Measurements from ENCODE around the gene ABCG1.

Gene ABCG1

DNA sequence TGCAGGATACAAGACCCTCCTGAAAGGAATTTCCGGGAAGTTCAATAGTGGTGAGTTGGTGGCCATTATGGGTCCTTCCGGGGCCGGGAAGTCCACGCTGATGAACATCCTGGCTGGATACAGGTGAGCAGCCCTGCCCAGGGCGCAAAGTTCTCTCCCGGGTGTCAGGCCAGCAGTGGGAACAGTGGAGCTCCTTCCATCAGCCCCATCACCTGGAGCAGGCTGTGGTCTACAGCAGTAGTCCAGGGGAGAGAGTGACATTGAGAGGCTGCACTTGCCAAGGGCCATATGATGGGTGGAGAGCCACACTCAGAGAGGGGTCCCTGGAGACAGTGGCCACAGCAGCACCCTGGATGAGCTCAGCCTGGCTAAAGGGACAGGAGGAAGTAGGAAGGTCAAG, 52.1 kb downstream of the ABCG1 start:
- no peak for DNase-seq (ENCODE audit: low spot score)

DNA sequence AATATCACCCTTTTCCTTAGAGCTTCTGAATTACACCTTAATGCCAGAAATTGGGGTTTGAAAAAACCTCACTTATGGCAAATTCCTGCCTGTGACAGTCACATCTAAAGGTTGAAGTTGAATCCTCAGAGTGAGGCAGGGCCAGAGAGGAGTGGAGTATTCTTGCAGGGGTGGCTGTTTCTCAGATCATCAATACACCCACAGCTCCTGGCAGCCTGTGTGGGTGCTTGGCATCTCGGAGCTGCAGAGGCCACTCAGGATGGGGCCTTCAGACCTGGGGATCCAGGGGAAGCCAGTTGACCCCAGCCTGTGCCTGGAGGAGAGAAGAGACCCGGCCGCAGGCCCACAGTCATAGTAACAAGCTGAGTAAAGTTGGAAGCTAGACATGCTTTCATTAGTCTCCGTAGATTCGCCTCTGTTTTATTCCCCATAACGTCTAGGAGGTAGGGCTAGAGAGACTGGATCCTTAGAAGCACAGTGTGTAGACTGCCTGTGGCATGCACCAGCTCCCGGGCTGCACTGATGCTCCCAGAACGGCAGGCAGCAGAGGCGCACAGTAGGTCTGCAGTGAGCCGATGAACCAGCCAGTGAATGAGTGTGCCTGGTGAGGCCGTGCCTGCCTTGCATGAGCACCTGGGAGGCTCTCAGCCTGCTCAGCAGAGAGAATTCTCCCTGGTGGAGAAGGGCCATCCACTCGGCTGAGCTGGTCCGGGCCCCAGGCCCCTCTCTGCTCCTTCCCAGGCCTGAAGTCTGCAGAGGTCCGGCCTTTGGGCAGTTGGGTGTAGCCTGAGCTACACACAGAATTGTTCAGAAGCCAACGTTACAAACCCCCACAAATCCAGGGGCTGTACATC, 53.4 kb downstream of the ABCG1 start:
- DNase-seq (ENCODE audit: low spot score) = no peak

GRCh38 chr21:42272984-42273600, 54.2 kb downstream of the ABCG1 start:
- DNase-seq (ENCODE audit: low spot score) = no peak

DNA sequence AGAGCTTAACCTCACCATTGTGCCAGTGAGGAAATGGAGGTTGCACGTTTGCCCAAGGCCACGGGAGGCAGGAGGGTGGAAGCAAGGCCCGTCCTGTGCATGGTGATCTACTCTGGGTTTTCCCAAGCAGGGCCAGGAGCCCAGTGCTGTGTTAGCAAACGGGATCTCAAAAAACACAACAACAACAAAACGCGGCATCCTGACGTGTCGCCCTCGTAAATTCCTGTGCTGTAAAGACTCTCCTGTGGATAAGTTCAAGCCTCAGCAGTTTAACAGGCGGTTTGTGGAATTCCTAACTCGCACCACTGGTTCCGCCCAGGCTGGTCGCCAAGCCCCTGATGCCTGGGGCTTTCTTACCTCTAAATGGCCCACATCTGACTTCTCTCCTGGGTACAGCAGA, 57.1 kb downstream of the ABCG1 start:
- no peak for DNase-seq (ENCODE audit: low spot score)

- DNase-seq (ENCODE audit: low spot score) = no peak
These were observed 57.7 kb downstream of the ABCG1 start for GRCh38 chr21:42276526-42277154.

DNA sequence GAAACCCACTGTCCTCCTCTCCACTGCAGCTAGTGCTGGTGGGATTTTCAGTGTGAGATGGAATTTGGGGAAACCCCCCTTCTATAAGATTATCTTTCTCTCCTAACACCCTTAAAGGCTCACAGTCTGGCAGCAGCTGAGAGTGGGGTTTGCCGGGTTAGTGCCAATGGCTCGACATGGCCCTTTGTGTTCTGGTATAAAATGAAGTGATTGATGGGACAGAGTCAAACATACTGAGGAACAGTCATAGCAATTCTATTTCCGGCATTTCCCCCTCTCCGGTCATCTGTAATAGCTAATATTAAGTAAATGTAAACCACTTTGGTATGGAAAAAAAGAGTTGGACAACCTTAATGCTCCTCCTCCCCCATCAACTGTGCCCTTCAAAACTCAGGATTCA, 58.7 kb downstream of the ABCG1 start:
- DNase-seq (ENCODE audit: low spot score) = no peak

- DNase-seq (ENCODE audit: low spot score) = no peak
These were observed 59.7 kb downstream of the ABCG1 start for GRCh38 chr21:42278451-42279149.

DNA sequence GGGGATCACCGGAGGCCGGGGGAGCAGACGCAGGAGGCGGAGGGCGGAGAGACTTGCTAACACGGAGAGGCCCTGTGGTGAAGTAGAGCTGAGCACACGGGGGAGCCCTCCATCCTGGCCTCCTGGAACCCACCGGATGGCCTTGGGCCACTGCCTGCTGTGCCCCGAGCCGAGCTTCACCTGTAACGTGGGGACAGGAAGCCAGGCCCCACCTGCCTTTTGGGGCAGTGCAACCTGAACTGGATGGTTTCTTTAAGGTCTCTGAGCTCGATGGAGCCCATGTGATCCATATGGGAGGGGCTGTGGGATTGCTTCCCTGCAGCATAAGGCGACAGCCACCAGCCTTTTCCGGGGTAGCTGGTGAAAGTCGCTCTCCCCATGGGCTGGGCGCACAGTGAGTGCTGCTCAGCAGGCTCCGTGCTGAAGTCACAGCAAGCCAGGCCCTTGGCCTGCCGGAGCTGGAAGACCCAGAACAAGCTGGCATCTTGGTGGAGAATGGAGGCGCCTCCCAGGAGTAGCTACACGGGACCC, 60.5 kb downstream of the ABCG1 start:
- no peak for DNase-seq (ENCODE audit: low spot score)

DNA sequence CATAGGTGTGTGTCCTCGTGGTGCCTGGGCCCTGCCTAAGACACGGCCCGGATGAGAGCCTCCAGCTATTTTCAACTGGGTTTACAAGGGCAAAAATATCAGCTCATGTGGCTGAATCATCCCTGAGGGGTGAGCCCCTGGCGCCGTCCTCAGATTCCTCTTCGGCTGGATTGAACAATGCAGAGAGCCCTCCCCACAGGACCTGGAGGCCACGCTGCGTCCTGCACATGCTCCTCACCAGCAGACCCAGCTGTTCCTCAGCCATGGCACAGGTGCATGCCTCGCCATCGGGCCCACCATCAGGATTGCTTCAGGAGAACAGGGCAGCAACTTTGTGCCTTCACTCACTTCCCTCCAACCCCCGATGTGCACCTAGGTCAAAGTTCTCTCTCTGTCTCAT, 60.9 kb downstream of the ABCG1 start:
- no peak for DNase-seq (ENCODE audit: low spot score)

DNA sequence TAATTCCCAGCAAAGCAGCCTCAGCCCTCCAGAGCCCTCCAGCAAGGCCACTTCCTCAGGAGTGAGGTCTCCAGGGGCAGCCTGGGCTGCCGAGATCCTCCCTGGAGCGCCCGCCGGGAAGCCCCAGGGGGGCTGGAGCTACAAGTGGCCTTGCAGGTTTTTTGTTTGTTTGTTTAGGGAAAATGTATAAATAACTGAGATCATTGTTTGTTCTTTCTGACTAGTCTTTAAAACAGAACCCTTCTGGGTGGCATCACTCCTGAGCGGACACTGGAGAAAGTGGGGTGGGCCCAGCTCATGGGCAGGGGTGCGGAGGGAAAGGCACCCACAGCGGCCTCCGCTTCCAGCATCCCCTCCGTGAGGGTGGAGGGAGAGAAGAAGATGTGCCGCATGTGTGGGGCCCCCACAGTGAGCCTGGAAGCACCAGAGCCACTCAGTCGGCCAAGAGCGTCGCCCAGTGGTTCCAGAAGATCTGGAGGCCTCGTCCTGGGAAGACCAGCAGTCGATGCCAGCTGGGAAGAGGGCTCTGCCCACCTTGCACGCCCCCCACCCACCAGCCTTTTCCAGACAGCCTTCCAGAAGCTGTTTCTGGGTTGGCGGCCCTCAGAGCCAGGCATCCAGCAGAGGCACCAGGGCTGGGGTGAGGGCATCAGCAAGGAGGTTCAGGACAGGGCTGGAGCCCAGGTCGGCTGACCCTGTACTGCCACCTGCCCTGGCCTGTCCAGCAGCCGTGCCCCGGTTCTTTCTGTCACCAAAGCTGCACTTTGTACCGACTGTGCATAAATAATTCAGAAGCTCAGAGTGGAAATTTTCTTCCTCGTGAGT, 61.6 kb downstream of the ABCG1 start:
- no peak for DNase-seq (ENCODE audit: low spot score)

GRCh38 chr21:42281181-42281680, 62.3 kb downstream of the ABCG1 start:
- DNase-seq (ENCODE audit: low spot score) = no peak

- DNase-seq (ENCODE audit: low spot score) = no peak
These were observed 63.1 kb downstream of the ABCG1 start for GRCh38 chr21:42282021-42282420.

DNA sequence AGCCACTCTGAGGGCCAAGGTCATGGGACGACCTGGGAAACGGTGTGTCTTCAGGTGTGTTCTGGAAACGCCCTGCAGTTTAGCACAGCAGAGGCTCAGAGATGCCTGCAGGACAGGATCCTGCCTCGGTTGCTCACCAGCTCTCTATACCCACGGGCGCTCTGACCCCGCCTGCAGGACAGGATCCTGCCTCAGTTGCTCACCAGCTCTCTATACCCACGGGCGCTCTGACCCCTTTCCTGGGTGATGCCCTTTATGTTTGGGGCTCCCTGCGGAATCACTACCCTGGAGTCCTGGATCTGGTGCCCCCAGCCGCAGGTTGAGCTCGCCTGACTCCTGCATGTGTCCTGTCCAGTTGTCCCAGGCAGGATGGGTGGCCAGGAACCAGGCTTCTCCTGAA, 63.8 kb downstream of the ABCG1 start:
- no peak for DNase-seq (ENCODE audit: low spot score)

GRCh38 chr21:42285569-42286245, 66.8 kb downstream of the ABCG1 start:
- DNase-seq (ENCODE audit: low spot score) = no peak

- no peak for DNase-seq (ENCODE audit: low spot score)
These were observed 67.5 kb downstream of the ABCG1 start for GRCh38 chr21:42286416-42286815.

DNA sequence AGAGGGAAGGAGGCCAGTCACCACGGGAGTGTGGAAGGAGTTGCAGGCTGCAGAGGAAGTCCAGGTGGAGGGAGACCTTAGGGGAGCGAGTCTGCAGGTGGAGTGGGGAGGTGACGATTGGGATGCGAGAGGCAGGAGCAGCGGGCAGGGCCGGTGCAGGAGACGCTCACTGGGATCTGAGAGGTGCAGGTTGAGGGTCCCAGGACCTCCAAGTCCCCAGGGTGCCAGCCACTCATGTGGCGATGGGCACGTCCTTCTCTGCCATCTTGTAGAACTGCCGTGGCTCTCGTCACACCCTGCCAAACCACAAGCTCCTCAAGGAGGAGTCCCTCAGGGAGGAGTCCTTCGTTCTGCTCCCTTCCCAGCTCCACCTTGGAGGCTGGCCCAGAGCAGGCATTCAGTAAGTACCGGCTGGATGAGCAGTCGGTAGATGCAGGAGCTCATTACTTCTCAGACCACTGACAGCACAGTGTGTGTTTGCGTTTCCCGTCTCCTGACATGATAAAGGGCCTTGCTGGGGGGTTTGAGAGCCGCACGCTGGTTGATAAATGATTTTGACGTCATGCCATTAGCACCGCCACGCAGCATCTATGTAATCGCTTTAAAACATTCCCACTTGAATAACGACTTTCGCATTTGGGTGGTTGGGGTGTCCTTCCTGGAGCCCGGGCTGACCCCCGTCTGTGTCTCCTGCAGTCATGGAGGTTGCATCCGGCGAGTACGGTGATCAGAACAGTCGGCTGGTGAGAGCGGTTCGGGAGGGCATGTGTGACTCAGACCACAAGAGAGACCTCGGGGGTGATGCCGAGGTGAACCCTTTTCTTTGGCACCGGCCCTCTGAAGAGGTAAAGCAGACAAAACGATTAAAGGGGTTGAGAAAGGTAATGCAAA, 68.5 kb downstream of the ABCG1 start:
- DNase-seq (ENCODE audit: low spot score) = no peak

DNA sequence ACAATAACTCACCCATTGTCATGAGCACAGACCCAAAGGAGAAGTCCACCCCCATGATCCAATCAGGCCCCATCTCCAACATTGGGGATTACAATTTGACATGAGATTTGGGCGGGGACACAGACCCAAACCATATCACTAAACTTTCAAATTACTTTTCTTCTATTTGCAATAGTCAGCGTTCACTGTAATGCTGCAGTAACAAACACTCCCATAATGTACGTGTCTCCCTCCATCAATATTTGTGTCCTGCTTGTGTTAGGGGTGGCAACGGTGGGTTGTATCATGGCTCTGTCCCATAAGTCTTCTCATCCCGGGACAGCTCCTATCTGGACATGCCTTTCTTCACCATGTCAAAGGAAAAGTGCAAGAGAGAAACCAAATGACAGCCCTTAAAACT, 70.0 kb downstream of the ABCG1 start:
- DNase-seq (ENCODE audit: low spot score) = no peak

DNA sequence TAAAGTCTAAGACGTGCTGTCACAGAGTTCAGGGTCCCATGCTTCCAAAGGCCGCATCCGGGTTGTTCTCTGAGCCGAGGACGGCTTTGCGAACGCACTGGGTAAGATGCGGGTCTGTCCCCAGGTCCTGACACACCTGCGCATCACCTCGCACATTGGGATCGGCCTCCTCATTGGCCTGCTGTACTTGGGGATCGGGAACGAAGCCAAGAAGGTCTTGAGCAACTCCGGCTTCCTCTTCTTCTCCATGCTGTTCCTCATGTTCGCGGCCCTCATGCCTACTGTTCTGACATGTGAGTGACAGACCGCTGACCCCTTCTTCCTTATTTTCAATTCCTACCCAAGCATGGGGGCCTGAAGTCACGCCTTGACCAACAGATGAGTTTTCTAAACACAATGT, 71.0 kb downstream of the ABCG1 start:
- DNase-seq (ENCODE audit: low spot score) = no peak

DNA sequence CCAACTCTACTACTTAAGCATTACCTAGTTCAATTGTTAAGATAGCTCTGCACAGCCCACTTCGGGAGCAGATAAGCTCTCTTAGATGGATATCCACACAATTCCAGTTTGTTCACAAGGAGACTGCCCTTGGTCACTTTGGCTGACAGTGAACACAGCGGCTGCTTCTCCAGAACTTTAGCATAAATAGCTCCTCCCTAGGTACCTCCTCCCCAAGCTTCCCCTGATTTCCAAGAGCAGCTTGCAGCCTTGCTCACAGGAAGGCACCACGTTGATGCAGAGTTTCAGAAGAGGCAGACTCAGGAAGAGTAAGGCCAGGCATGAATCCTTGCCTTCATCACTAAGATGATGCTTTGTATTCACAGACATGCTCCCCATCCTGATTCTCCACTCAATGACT, 71.6 kb downstream of the ABCG1 start:
- no peak for DNase-seq (ENCODE audit: low spot score)

All from CD4-positive, alpha-beta T cell treated with Interleukin-2 at 100 ng/mL for 4 hours (primary cell).